Ishikawa (cell line): ENCODE data around the gene ZNF667.

Source experiments
- CEBPB ChIP-seq: IDR thresholded peaks from 2 replicates; pipeline ENCODE4 v1.6.1; 2012
- CREB1 ChIP-seq: IDR thresholded peaks from 2 replicates; pipeline ENCODE4 v1.6.1; 2012; ENCODE audit warnings: low read depth
- EGR1 ChIP-seq: IDR thresholded peaks from 2 replicates; pipeline ENCODE4 v1.6.1; 2012
- EP300 ChIP-seq: IDR thresholded peaks from 2 replicates; pipeline ENCODE4 v1.6.1; 2012; ENCODE audit warnings: borderline replicate concordance
- FOXM1 ChIP-seq: IDR thresholded peaks from 2 replicates; pipeline ENCODE4 v1.6.1; 2012; ENCODE audit warnings: low read depth, borderline replicate concordance
- NFIC ChIP-seq: IDR thresholded peaks from 2 replicates; pipeline ENCODE4 v1.6.1; 2012
- RAD21 ChIP-seq: IDR thresholded peaks from 2 replicates; pipeline ENCODE4 v1.6.1; 2012; ENCODE audit warnings: low read depth
- REST ChIP-seq: IDR thresholded peaks from 2 replicates; pipeline ENCODE4 v1.6.1; 2012; ENCODE audit warnings: low read depth, mild to moderate bottlenecking
- TAF1 ChIP-seq: IDR thresholded peaks from 2 replicates; pipeline ENCODE4 v1.6.1; 2012; ENCODE audit warnings: low read depth, mild to moderate bottlenecking
- TCF12 ChIP-seq: IDR thresholded peaks from 2 replicates; pipeline ENCODE4 v1.6.1; 2012; ENCODE audit warnings: low read depth
- TEAD4 ChIP-seq: IDR thresholded peaks from 2 replicates; pipeline ENCODE4 v1.6.1; 2012
- USF1 ChIP-seq: IDR thresholded peaks from 2 replicates; pipeline ENCODE4 v1.6.1; 2012
- YY1 ChIP-seq: IDR thresholded peaks from 2 replicates; pipeline ENCODE4 v1.6.1; 2012; ENCODE audit warnings: low read depth
- ZBTB7A ChIP-seq: IDR thresholded peaks from 2 replicates; pipeline ENCODE4 v1.6.1; 2012; ENCODE audit warnings: low read depth
- TF ChIP-seq, protein P1 (sequence below): IDR thresholded peaks from 2 replicates; pipeline ENCODE4 v1.6.1; 2012

The ZNF667 gene

DNA sequence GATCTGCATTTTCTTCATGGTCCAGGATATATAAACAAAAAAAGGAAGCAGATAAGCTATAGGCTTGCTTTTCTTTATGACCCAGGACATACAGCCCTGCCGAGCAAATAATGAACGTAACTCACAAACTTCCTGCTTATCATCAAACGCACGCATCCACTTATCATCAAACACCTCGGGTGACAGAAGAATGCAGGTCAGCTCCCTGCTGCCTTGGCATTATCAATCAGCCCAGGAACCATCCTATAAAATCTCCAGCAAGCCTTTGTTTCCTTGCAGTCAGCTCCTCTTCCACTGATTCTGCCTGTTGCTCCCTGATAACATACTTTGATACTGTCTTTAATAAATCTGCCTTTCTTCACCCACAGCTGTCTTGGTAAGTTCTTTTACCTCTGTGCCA lies 78.3 kb downstream of the ZNF667 start:
- TF ChIP-seq EP300 (no peak), ZBTB7A (no peak), RAD21 (no peak), CREB1 (no peak), TCF12 (no peak), TAF1 (no peak), FOXM1 (no peak), TEAD4 (no peak), YY1 (no peak), EGR1 (no peak), CEBPB (no peak), NFIC (no peak), USF1 (no peak), REST (no peak)
- TF ChIP-seq, protein P1, sequence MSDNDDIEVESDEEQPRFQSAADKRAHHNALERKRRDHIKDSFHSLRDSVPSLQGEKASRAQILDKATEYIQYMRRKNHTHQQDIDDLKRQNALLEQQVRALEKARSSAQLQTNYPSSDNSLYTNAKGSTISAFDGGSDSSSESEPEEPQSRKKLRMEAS, result no peak

DNA sequence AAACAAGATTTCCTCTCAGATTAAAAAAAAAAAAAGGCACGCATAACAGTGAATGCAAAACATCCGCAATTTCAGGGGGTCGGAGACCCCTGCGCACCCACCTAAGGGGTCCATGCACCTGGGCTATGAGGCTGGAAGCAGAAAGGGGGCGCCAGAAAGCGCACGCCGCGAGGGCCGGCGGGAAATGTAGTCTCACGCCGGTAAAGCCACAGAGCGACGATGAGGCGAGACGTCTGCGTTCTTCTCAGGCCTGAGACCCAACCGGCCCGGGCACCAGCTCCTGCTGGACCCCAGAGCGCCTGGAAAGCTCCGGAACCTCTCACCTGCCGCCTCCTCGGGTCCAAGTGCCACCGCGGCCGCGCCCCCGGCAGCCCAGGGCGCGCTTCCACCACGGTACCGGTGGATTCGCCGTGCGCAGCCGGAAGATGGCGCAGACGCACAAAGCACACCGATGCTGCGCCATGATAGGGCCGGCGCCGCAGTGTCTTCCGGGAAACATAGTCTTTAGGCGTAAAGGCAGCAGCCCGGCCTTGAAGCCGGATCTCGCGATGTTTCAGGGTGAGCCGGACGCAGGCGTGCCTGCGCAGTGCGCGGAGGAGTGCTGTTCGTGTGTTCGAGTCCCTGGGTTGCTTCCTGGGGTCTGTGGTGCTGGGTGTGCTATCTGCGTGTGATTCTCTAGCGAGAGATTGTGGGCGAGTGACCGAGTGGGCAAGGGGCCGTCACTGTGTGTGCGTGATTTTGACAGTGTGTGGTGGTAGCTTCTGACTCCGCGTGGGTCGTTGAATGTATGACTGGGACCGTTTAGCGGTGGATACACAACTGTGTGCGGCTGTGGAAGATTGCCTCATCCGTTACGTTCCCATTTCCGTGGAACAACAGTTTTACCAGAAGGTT lies 83.8 kb downstream of the ZNF667 start, which contains the start of gene ZNF582:
Gene ZNF582, minus strand, starts transcription at position 416 of the 894 bp plus-strand sequence. CDS start 1,782 bp downstream, outside the sequence.
- no peak for TF ChIP-seq EGR1
- TF ChIP-seq TCF12, result no peak
- TF ChIP-seq TEAD4, result no peak
- no peak for TF ChIP-seq TAF1
- TF ChIP-seq ZBTB7A, result peak; percentile 100
- TF ChIP-seq USF1, result no peak
- peak; percentile 37; the same call in 1 of the 2 replicates for TF ChIP-seq RAD21
- TF ChIP-seq REST, result no peak
- no peak for TF ChIP-seq CEBPB
- TF ChIP-seq CREB1, result 0 out of 2 replicates have a peak, but pooled peaks have one; percentile 10
- no peak for TF ChIP-seq EP300
- TF ChIP-seq NFIC, result no peak
- peak; percentile 82 for TF ChIP-seq YY1
- no peak for TF ChIP-seq FOXM1
- TF ChIP-seq, protein P1, result peak; percentile 40
